WI38 (cell line): ENCODE results near the gene REN.

Experiments
- H3K4me3 ChIP-seq: 2 replicates; pipeline ENCODE4 v1.5.1; 2011; ENCODE audit warnings: low read depth, mild to moderate bottlenecking, control low read depth, low read length
- TF ChIP-seq, protein P1 (sequence below): IDR thresholded peaks from 2 replicates; pipeline ENCODE4 v1.5.1; 2012; ENCODE audit warnings: low read depth, mild to moderate bottlenecking, control low read depth, low read length

The REN gene

GRCh38 chr1:204152310-204153044, 13.7 kb downstream of the REN start:
- H3K4me3 ChIP-seq: peak overlapping the region; percentile 73
- TF ChIP-seq, protein P1, sequence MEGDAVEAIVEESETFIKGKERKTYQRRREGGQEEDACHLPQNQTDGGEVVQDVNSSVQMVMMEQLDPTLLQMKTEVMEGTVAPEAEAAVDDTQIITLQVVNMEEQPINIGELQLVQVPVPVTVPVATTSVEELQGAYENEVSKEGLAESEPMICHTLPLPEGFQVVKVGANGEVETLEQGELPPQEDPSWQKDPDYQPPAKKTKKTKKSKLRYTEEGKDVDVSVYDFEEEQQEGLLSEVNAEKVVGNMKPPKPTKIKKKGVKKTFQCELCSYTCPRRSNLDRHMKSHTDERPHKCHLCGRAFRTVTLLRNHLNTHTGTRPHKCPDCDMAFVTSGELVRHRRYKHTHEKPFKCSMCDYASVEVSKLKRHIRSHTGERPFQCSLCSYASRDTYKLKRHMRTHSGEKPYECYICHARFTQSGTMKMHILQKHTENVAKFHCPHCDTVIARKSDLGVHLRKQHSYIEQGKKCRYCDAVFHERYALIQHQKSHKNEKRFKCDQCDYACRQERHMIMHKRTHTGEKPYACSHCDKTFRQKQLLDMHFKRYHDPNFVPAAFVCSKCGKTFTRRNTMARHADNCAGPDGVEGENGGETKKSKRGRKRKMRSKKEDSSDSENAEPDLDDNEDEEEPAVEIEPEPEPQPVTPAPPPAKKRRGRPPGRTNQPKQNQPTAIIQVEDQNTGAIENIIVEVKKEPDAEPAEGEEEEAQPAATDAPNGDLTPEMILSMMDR: no peak

GRCh38 chr1:204151552-204152309, 14.4 kb downstream of the REN start, which contains the start of gene ETNK2:
Gene ETNK2 (minus strand): TSS chr1:204152044. CDS start chr1:204151852, 192 bp downstream.
- peak within 1 kb of the TSS; percentile 73 for H3K4me3 ChIP-seq

GRCh38 chr1:204150702-204151551, 15.2 kb downstream of the REN start:
- TF ChIP-seq, protein P1: no peak

More at GRCh38 chr1:204151552-204152309, 14.4 kb downstream of the REN start, which contains the start of gene ETNK2:
- TF ChIP-seq, protein P1: no peak

DNA sequence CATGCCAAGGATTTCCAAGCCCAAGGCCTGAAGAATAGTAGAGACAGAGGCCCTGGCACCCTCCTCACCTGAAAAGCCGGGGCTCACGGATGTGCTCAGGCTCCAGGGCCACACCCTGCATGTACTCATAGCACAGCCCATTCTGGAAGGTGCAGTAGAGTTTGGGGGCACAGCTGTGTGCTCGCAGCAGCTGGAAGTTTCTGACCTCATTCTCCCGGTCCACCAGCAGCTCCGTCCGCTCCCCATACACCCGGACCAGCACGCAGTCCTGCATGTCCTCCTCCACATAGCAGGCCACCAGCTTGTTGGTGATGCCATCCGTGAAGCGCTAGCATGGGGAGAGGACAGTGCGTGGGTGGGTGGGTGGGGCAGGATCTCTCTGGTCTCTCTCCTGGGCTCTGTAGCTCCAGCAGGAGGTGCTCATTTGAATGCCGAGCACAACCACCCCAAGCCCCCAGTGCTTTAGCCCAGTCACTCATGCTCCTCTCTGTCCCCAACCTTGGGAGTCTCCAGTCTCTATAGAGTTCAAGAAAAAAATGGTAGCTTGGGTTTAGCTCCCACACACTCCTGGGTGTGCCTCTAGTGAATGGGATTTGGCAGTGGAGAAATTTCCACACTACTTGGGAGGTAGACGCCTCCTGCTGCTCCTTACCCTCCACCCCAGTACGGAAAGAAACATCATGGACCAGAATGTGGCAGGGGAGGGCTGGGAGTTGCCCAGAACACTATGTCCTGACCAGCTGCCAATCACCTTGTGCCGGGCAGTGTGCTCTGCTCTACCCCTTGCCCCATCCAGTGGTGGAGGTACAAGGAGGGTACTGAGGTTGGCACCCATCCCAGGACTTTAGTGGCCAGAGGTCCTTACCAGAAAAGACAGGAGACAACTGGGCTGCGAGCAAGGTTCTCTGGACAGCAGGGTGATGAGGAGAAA, 16.2 kb downstream of the REN start:
- H3K4me3 ChIP-seq: no peak overlapping the region
- TF ChIP-seq, protein P1: no peak

More at GRCh38 chr1:204150702-204151551, 15.2 kb downstream of the REN start:
- peak overlapping the region; percentile 73 for H3K4me3 ChIP-seq

GRCh38 chr1:204149107-204149506, 17.0 kb downstream of the REN start:
- TF ChIP-seq, protein P1: no peak

More at GRCh38 chr1:204149107-204149506, 17.0 kb downstream of the REN start:
- H3K4me3 ChIP-seq: no peak overlapping the region
